Neural cell (in vitro differentiated cells): ENCODE results near the gene FARSA.

Source experiments
- EP300 ChIP-seq: fragments of 450-650 bp; conservative IDR thresholded peaks from 2 replicates; pipeline ENCODE4 v1.6.1; 2014; ENCODE audit warnings: antibody characterized with exemption, mild to moderate bottlenecking, moderate library complexity; ENCODE audit not compliant: poor library complexity, severe bottlenecking
- EZH2 ChIP-seq: fragments of 200-600, 300-800 bp; shearing (Covaris generic), sonication (generic); IDR thresholded peaks from 2 replicates; pipeline ENCODE4 v1.6.1; 2014; ENCODE audit warnings: antibody characterized with exemption, low read length, borderline replicate concordance, mild to moderate bottlenecking; ENCODE audit not compliant: insufficient read depth, poor library complexity, severe bottlenecking
- POLR2AphosphoS5 ChIP-seq: IDR thresholded peaks from 2 replicates; pipeline ENCODE4 v1.6.1; 2012
- RAD21 ChIP-seq: fragments of 450-650 bp; conservative IDR thresholded peaks from 2 replicates; pipeline ENCODE4 v1.6.1; 2014; ENCODE audit warnings: antibody characterized with exemption, mild to moderate bottlenecking, moderate library complexity
- TF ChIP-seq, protein P1 (sequence below): fragments of 450-650 bp; IDR thresholded peaks from 2 replicates; pipeline ENCODE4 v1.5.1; 2014; ENCODE audit warnings: antibody characterized with exemption, mild to moderate bottlenecking, moderate library complexity; ENCODE audit not compliant: poor library complexity, severe bottlenecking

DNA sequence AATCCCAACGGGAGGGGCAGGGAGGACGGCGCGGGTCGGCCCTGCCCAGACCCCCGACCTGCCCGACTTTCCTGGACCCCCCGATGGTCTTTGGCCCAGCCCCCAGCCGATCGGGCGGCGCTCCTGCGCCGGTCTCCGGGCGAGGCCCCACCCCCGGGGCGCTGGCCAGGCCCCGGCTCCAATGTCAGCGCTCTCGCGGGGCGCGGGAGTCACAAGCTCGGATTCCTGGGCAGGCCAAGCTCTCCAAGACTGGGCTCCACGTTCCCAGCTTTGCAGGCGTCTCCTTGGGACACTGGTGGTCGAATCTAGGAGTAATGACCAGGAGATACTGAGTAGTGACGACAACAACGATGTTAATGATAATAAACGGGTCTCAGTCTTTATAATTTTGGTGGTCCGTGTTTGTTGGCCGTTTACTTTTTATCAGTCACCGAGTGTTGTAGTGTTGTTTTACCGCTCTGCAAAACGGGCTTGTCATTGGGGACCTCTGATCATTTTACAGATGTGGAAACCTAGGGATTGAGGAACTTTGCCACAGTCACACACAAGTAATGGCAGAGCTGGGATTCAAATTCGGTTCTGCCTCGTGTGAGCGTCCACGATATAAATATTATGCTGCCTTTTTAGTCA lies 12.7 kb upstream of the FARSA start:
- TF ChIP-seq, protein P1, sequence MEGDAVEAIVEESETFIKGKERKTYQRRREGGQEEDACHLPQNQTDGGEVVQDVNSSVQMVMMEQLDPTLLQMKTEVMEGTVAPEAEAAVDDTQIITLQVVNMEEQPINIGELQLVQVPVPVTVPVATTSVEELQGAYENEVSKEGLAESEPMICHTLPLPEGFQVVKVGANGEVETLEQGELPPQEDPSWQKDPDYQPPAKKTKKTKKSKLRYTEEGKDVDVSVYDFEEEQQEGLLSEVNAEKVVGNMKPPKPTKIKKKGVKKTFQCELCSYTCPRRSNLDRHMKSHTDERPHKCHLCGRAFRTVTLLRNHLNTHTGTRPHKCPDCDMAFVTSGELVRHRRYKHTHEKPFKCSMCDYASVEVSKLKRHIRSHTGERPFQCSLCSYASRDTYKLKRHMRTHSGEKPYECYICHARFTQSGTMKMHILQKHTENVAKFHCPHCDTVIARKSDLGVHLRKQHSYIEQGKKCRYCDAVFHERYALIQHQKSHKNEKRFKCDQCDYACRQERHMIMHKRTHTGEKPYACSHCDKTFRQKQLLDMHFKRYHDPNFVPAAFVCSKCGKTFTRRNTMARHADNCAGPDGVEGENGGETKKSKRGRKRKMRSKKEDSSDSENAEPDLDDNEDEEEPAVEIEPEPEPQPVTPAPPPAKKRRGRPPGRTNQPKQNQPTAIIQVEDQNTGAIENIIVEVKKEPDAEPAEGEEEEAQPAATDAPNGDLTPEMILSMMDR, result no peak
- no peak for TF ChIP-seq EP300
- no peak for TF ChIP-seq RAD21
- no peak for TF ChIP-seq POLR2AphosphoS5
- no peak for TF ChIP-seq EZH2
